ENCODE data around the gene ETV2.

DNA sequence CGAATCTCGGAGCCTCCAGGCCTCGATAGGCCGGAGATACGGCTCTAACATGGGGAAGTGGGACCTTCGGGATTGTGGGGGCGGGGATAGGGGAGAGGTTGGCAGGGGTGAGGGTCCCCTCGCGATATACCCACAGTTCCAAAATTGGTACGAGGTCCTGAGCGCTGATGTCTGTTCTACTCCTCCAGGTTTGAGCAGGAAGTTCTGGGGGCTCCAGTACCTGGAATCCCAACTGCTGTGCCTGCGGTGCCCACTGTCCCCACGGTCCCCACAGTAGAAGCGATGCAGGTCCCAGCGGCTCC lies 12.3 kb upstream of the ETV2 start:
- TF ChIP-seq, protein P1, sequence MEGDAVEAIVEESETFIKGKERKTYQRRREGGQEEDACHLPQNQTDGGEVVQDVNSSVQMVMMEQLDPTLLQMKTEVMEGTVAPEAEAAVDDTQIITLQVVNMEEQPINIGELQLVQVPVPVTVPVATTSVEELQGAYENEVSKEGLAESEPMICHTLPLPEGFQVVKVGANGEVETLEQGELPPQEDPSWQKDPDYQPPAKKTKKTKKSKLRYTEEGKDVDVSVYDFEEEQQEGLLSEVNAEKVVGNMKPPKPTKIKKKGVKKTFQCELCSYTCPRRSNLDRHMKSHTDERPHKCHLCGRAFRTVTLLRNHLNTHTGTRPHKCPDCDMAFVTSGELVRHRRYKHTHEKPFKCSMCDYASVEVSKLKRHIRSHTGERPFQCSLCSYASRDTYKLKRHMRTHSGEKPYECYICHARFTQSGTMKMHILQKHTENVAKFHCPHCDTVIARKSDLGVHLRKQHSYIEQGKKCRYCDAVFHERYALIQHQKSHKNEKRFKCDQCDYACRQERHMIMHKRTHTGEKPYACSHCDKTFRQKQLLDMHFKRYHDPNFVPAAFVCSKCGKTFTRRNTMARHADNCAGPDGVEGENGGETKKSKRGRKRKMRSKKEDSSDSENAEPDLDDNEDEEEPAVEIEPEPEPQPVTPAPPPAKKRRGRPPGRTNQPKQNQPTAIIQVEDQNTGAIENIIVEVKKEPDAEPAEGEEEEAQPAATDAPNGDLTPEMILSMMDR (IDR thresholded peaks at IDR 0.05; ENCODE audit: low read depth, low read length, poor library complexity, severe bottlenecking): no peak
- no peak for TF ChIP-seq EZH2phosphoT487 (IDR thresholded peaks at IDR 0.05; ENCODE audit: borderline replicate concordance, low read length)
